GM18873 (cell line): ENCODE results near the gene IGF2R.
"Not testable (repeated sequence)": the region's sequence is repeated elsewhere in the genome, so short reads cannot be mapped to it uniquely, and the experiment has no call there.

ENCODE experiments used
- ATAC-seq: cut with Tn5 transposase; IDR thresholded peaks from one replicate; pipeline ENCODE4 v1.9.1; 2021; ENCODE audit warnings: mild to moderate bottlenecking, moderate library complexity, moderate number of reproducible peaks; ENCODE audit not compliant: unreplicated experiment, low FRiP score

The IGF2R gene

GRCh38 chr6:160088784-160089533 lies 120.1 kb downstream of the IGF2R start:
- no peak for ATAC-seq

GRCh38 chr6:160089534-160089897 lies 120.6 kb downstream of the IGF2R start:
- no peak for ATAC-seq

- not testable (repeated sequence) for ATAC-seq
These were observed 121.8 kb downstream of the IGF2R start for GRCh38 chr6:160090442-160091239.

GRCh38 chr6:160092176-160092575 lies 123.3 kb downstream of the IGF2R start:
- not testable (repeated sequence) for ATAC-seq

GRCh38 chr6:160092602-160093001 lies 123.7 kb downstream of the IGF2R start:
- ATAC-seq: no peak

GRCh38 chr6:160093061-160093460 lies 124.2 kb downstream of the IGF2R start:
- no peak for ATAC-seq

DNA sequence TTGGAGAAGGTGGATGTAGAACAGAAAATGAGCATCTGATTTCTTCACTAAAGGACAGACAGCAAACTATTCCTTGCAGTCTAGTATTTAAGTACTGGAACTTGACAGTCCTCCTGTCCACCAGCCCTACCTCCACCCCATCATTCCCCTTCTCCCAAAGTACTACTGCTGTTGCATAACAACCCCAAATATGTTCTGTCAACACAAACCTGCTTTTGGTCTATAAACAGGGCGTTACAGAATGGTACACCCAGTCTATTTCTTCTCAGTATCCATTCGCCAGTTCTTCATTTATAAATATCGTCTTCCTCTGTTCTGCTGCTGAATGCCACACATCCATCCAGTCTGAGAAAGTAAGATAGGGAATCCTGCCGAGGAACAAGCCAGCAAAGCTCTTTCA lies 125.1 kb downstream of the IGF2R start:
- no peak for ATAC-seq

DNA sequence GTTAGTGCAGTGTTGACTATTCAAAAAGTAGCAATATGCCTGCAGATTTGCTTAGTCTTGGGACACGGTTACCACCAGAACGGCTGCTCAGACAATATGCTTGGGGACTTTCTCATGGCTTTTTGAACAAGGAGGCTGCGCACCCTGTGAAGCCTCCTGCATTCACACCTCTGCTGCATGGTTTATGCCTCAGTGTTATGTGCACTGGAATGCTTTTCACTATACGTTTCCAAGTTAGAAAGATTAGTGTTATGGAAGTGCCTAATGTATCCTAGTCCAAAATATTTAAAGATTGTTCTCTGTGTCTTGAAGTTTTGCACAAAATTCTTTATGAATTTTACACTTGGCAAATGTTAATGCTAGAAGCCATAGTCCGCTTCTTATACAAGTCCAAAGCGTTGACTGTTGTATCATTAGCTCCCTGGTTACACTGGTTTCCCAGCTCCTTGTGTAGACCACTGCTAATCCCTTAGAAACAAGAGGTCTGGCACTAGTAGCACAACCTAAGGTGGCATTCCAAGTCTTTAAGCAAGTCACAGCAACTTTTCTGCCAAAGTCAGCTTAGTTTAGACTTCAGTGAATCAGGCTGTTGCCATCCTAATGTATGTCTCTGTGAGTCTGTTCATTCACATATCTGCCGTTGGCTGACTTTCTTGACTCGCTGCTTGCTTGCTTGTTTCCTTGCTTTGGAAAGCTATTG lies 126.4 kb downstream of the IGF2R start:
- no peak for ATAC-seq

DNA sequence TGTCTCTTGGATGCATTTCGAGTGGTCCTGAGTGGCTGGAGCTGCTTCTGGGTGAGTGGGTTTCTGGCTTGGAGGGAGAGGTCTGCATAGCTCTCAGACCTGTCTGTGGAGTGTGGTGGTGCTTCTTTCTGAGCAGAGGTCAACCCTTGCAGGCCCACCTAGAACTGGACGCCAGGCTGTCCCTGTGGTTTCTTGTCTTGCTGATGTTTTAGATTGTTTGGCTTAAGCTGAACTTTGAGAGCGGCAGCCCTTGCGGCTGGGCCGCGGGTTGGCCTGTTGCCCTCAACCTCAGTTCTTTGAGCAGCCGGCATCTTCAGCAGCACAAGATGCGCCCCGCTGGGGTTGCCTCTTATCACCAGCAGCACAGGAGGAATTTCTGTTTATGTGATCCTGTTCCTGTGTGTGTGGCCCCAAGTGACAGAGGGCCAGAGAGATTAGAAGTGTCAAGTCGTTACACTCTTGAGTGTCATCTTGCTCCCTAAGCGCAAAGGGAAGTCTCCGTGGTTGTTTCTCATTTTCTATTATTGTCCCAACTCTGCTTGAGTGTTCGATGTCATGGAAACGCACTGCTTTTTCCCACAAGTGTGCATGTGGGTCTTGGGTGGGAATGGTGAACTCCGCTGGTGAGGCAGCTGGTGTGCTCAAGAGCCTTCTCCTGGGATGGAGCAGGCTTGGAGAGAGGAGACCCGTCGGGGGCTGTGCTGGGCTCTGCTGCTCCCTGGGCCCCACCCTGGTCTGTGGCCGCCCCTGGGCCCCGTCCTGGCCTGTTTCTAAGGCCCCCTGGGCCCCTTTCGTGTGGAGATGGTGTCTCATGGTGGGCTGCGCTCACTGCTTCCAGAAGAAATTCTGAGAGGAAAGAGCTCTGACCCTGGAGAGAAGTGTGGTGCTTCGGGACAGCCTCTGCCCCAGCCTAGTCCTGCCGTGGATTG lies 132.7 kb downstream of the IGF2R start:
- ATAC-seq: no peak

DNA sequence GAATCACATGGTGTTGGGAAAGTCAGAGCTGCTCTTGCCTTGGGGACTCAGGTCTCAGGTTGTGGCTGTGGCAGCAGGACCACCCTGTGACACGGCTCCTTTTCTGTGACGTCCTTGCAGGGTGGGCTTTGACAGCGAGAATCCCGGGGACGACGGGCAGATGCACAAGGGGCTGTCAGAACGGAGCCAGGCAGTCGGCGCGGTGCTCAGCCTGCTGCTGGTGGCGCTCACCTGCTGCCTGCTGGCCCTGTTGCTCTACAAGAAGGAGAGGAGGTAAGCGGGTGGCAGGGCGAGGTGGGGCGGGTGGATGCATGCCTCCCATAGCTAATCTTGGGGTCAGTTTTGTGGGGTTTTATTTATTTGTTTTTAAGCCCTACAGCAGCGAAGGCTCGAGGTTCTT lies 133.5 kb downstream of the IGF2R start:
- no peak for ATAC-seq

DNA sequence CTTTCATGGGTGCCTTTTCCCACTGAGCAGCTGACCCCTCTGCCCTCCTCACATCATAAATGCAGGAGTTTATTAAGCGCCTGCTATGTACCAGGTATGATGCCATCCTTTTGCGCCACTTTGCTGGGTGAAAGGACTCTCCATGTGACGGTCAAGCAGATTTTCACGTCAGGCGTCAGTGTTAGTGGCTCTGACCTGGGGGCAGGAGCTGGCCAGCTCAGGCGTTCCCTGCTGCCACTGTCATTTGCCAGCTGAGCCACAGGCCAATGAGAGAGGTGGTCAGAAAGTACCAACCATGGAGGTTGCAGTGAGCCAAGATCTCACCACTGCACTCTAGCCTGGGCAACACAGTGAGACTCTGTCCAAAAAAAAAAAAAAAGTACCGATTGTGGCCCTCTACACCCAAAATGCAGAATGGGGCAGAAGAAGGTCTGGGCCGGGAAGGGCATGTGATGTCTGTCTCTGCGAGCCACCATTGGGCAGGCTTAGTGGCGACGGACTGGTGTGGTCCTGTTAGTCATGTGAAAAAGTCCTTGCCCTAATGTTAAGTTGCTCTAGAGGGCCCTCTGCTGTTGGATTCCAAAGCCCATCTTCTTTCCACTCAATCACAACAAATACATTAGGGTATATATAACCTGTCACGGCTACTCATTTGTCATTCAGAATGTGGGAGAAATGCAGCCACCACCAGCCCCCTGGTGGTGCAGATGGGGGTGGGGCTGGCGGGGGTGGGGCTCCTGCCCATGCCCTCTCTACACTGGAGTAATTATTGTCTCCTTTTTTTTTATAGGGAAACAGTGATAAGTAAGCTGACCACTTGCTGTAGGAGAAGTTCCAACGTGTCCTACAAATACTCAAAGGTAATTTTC lies 134.3 kb downstream of the IGF2R start:
- no peak for ATAC-seq

DNA sequence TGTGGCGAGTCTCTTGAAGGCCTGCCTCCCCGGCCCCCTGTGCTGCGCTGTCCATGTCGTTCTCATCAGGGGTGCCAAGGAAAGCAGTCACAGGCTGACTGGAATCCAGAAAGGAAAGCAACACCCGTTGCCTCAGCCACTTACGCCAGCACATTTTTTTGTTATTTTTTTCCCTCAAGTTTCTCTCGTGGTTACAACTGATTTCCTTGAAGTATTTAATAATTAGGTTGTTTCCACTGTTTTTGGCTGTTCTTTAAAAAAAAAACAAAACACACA lies 134.9 kb downstream of the IGF2R start:
- no peak for ATAC-seq

GRCh38 chr6:160104821-160105517 lies 136.1 kb downstream of the IGF2R start:
- ATAC-seq: no peak

DNA sequence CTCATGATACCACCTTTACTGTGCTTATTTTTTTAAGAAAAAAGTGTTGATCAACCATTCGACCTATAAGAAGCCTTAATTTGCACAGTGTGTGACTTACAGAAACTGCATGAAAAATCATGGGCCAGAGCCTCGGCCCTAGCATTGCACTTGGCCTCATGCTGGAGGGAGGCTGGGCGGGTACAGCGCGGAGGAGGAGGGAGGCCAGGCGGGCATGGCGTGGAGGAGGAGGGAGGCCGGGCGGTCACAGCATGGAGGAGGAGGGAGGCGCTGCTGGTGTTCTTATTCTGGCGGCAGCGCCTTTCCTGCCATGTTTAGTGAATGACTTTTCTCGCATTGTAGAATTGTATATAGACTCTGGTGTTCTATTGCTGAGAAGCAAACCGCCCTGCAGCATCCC lies 137.1 kb downstream of the IGF2R start:
- ATAC-seq: no peak

DNA sequence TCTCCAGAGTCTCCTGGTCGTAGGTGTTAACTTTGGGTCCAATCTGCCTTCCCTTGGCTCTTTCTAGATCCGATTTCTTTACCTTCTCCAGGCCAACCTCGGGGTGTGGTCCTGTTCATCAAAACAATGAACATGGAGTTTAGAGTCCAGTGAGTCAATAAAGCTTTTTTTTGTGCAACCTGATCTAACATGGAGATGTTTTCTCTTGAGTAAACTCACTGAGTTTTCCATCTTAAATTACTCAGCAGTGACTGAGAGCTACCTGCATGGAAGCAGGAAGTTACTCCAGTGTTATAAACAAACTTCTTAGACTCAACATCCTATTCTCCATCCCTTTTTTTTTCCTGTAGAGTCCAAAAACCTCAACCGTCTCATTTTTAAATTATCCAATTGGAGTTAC lies 137.8 kb downstream of the IGF2R start:
- ATAC-seq: no peak

GRCh38 chr6:160108077-160108476 lies 139.2 kb downstream of the IGF2R start:
- no peak for ATAC-seq

DNA sequence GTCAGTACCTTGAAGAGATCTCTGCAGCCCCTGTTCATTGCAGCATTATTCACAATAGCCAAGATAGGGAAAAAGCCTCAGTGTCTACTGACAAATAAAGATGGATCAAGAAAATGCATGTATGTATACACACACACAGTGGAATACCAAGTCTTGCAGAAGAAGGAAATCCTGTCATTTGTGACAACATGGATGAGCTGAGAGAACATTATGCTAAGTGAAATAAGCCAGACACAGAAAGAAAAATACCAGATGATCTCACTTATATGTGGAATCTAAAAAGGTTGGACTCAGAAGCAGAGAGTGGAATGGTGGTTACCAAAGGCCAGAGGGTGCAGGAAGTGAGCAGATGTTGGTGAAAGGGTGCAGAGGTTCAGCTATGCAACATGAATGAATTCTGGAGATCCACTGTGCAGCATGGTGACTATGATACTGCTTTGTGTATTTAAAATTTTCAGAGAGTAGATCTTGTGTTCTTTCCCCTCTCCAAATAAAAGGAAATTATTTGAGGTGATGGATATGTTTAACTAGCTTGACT lies 141.8 kb downstream of the IGF2R start:
- no peak for ATAC-seq

DNA sequence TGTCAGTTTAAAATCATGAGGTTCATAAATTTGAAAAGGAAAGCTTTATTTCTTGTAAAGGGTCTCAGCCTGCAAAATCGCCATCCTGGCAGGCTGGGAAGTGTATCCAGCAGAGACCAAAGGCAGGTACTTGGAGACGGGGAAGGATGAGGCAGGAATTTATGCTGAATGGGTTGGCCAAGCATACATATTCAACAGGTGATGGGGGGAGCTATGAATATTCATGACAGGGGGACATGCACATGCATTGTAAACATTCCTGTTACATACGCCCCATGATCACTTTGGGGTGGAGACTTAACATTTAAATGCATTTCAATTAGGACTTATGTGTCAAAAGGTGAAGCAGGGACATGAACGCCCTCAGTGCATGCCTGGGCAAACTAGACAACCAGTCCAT lies 142.9 kb downstream of the IGF2R start:
- ATAC-seq: no peak
